Peyer's patch (tissue), 4 donors: ENCODE measurements around the gene ATP6V0D1.

Source experiments
- POLR2A ChIP-seq, 2 donors: fragments of 450-650 bp; IDR thresholded peaks; one replicate each; pipeline ENCODE4 v1.5.1; 2017; ENCODE audit warnings: antibody characterized with exemption in 2 of 2, mild to moderate bottlenecking in 2 of 2, moderate library complexity in 2 of 2
- TF ChIP-seq, protein P1 (sequence below), 6 experiments: fragments of 450-650 bp in 4 of 6; fragments of 200-600 bp in 2 of 6; sonication (generic) in 1 of 6; IDR thresholded peaks; one replicate each; pipeline ENCODE4 v1.5.1; 2017 to 2019; ENCODE audit warnings: antibody characterized with exemption in 6 of 6, mild to moderate bottlenecking in 3 of 6, moderate library complexity in 1 of 6

DNA sequence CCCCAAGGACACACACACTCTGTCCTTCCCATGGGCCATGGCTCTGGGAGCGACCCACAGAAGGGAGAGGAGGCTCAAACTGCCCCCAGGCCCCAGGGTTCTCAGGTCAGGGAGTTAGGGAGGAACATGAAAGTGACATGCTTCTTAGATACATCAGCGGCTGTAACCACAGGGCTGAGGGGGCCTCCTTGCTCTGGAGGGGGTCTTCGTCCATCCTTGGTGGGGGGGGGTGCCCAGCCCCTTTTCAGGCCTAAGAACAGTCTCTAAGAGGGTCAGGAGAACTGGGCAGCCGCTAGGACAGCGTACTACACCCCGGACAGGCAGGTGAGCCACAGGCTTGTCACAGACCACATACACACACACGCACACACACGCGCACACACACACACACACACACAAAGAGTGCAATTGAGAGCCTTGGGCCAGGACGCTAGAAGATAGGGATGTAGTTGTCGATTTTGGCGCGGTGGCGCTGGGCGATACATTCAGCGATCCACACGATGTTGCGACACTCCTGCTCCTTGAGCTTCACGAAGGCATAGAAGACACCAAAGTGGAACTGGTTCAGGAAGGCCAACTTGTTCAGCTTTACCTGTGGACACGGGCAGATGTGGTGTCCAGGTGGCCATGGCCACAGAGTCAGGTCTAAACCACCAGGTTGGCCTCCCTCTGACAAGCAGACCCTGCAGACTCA, 42.7 kb downstream of the ATP6V0D1 start:
- TF ChIP-seq, protein P1, sequence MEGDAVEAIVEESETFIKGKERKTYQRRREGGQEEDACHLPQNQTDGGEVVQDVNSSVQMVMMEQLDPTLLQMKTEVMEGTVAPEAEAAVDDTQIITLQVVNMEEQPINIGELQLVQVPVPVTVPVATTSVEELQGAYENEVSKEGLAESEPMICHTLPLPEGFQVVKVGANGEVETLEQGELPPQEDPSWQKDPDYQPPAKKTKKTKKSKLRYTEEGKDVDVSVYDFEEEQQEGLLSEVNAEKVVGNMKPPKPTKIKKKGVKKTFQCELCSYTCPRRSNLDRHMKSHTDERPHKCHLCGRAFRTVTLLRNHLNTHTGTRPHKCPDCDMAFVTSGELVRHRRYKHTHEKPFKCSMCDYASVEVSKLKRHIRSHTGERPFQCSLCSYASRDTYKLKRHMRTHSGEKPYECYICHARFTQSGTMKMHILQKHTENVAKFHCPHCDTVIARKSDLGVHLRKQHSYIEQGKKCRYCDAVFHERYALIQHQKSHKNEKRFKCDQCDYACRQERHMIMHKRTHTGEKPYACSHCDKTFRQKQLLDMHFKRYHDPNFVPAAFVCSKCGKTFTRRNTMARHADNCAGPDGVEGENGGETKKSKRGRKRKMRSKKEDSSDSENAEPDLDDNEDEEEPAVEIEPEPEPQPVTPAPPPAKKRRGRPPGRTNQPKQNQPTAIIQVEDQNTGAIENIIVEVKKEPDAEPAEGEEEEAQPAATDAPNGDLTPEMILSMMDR (IDR thresholded peaks at IDR 0.05) = no peak
- no peak for TF ChIP-seq POLR2A (IDR thresholded peaks at IDR 0.05)
